GM10248 (cell line): ENCODE measurements around the gene NUB1.
"Not testable (repeated sequence)": the region's sequence is repeated elsewhere in the genome, so short reads cannot be mapped to it uniquely, and the experiment has no call there.

Experiments
- CTCF ChIA-PET: fragments of 300-600 bp; sonication (Branson Sonifier 250); formaldehyde crosslinking; extraction: SDS; loops from one replicate; lab custom pipeline; 2021; ENCODE audit warnings: antibody characterized with exemption; lab: Yijun Ruan, JAX
- POLR2A ChIA-PET: fragments of 350-650 bp; sonication (Branson Sonifier 250); formaldehyde crosslinking; extraction: SDS; loops from one replicate; lab custom pipeline; 2020; ENCODE audit warnings: antibody characterized with exemption; lab: Yijun Ruan, JAX
- DNase-seq: peaks from one replicate; pipeline ENCODE4 v3.0.0; 2012; ENCODE audit errors: extremely low spot score
- CTCF ChIP-seq: IDR thresholded peaks from 2 replicates; pipeline ENCODE4 v1.5.1; 2012; ENCODE audit warnings: mild to moderate bottlenecking, low read depth; ENCODE audit errors: extremely low read depth, missing control alignments, control extremely low read depth

The NUB1 gene

DNA sequence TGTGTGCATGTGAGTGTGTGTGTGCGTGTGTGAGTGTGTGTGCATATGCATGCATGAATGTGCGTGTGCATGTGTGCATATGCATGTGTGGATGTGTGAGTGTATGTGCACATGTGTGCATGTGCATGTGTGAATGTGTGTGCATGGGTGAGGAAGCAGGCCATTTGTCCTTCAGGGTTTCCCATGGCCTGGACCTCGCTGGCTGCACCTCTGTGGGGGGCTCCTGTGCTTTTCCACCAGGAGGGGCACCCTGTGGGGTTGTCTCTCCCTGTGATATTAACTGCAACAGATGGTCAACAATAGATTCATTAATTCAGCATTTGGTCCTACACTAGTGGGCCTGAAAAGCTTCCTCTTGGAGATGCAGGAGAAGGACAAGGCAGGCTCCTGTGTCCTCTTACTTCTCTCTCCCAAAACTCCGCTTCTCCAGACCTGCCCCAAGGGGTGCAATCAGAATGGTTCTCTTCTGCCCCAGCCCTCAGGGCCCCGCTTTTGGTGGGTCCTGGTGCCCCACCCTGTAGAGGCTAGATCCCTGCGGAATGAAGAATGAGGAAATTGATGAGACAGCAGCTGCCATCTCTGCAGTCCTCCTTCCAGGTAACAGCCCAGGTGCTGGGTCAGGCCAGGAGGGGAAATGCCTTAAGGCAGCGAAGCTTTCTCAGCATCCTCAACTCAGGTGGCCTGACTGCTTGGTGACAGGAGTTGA is 41.5 kb upstream of the NUB1 start:
- no peak for TF ChIP-seq CTCF
- CTCF ChIA-PET = interaction anchor here (1.6 kb wide), 1 partner anchor 15 kb away, joined by 5 read pairs; no protein-coding TSS in a partner anchor

GRCh38 chr7:151301471-151302462 is 39.8 kb upstream of the NUB1 start:
- POLR2A ChIA-PET = no interaction called here
- CTCF ChIA-PET = interaction anchor here (0.8 to 6.3 kb wide), 7 partner anchors 14 to 178 kb away, joined by 3 to 49 read pairs (median 4); partner anchors contain the start of gene ABCF2

More for the DNA sequence above, 41.5 kb upstream of the NUB1 start:
- POLR2A ChIA-PET = no interaction called here
- no peak for DNase-seq

DNA sequence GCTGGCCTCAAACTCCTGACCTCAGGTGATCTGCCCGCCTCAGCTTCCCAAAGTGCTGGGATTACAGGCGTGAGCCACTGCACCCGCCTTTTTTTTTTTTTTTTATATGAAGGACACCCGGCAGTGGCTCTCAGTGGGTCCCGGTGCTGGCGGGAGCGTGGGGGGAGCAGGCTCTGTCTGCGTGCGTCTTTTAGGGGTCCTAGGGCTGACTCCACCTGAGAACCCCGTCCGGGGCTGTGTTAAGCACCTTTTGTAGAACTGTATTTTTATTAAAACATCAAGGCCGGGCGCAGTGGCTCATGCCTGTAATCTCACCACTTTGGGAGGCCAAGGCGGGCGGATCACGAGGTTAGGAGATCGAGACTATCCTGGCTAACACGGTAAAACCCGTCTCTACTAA is 37.4 kb upstream of the NUB1 start:
- peak; percentile 2 for DNase-seq
- POLR2A ChIA-PET = not testable (repeated sequence)
- CTCF ChIA-PET = interaction anchor here (0.6 to 6.3 kb wide), 11 partner anchors 11 to 181 kb away, joined by 3 to 49 read pairs (median 4); no protein-coding TSS in a partner anchor

More at GRCh38 chr7:151301471-151302462, 39.8 kb upstream of the NUB1 start:
- no peak for DNase-seq
- no peak for TF ChIP-seq CTCF

- ChIA-PET POLR2A (no interaction called here), CTCF (interaction anchor here (0.9 to 6.3 kb wide), 11 partner anchors 10 to 181 kb away, joined by 3 to 49 read pairs (median 4); no protein-coding TSS in a partner anchor)
- no peak for TF ChIP-seq CTCF
- DNase-seq = peak; percentile 7
Measured at GRCh38 chr7:151304856-151305255, 36.8 kb upstream of the NUB1 start.

- CTCF ChIA-PET = interaction anchor here (1.0 to 6.3 kb wide), 3 partner anchors 9 to 183 kb away, joined by 3 to 49 read pairs (median 4); no protein-coding TSS in a partner anchor
- peak; percentile 1 for DNase-seq
- POLR2A ChIA-PET = interaction anchor here (0.7 kb wide), 1 partner anchor 140 kb away, joined by 3 read pairs; no protein-coding TSS in a partner anchor
- no peak for TF ChIP-seq CTCF
Measured at GRCh38 chr7:151306374-151306773, 35.2 kb upstream of the NUB1 start.

DNA sequence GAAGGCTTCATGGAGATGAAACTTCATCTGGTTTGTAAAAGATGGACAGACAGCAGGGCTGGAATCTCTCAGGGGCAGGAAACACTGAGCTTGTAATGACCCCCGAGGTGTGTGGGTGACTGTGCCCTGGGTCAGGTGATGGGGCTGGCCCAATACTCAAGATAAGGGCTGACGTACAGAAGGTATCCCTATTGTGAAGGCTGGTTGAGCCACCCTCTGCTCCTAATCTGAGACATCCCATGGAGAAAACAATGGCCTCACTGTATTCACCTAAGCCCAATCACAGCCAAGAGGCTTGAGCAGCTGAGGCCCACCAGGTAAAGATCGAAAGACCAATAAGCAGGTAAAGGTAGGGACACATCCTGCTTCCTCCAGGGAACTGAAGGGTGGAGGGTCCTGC is 34.8 kb upstream of the NUB1 start:
- TF ChIP-seq CTCF = no peak
- CTCF ChIA-PET = interaction anchor here (0.9 to 6.3 kb wide), 3 partner anchors 9 to 183 kb away, joined by 3 to 49 read pairs (median 3); no protein-coding TSS in a partner anchor
- peak; percentile 7 for DNase-seq
- POLR2A ChIA-PET = interaction anchor here (0.7 kb wide), 1 partner anchor 139 kb away, joined by 3 read pairs; no protein-coding TSS in a partner anchor
